Transverse colon (tissue), 4 donors: ENCODE results near the gene CFAP53. TPM values are rescaled to one million over a fixed set of nuclear protein-coding genes. Genes with fewer than 3 reads are reported as not detected.
A peak's percentile ranks its signal among the peaks of the same experiment; 100 is the strongest.
"Not testable (repeated sequence)": the region's sequence is repeated elsewhere in the genome, so short reads cannot be mapped to it uniquely, and the experiment has no call there.

Experiments used
- DNase-seq: peaks from one replicate; pipeline ENCODE4 v3.0.0-alpha.2; 2019
- H3K27ac ChIP-seq, 4 donors: fragments of 200-600 bp; sonication (generic); 2 replicates each; pipeline ENCODE4 v1.5.1; 2016 to 2018; ENCODE audit warnings: inconsistent platforms in 4 of 4
- H3K27me3 ChIP-seq: fragments of 200-600 bp; sonication (generic); 2 replicates; pipeline ENCODE4 v1.5.1; 2017; ENCODE audit warnings: inconsistent platforms
- H3K36me3 ChIP-seq, 4 donors: fragments of 200-600 bp; sonication (generic); 2 replicates each; pipeline ENCODE4 v1.5.1; 2017 to 2019; ENCODE audit warnings: inconsistent platforms in 4 of 4
- H3K4me1 ChIP-seq, 4 donors: fragments of 200-600 bp; sonication (generic); 2 replicates each; pipeline ENCODE4 v1.5.1; 2017 to 2020; ENCODE audit warnings: inconsistent platforms in 4 of 4
- H3K4me3 ChIP-seq, 4 donors: fragments of 200-600 bp; sonication (generic); 1 replicate in 1 of 4; 2 replicates in 3 of 4; pipeline versions ENCODE4 v1.5.1 to v1.6.1; 2017 to 2019; ENCODE audit warnings: inconsistent platforms in 4 of 4
- H3K9me3 ChIP-seq, 2 donors: fragments of 200-600 bp; sonication (generic); 2 replicates each; pipeline ENCODE4 v1.5.1; 2017 to 2019; ENCODE audit warnings: inconsistent platforms in 2 of 2
- EP300 ChIP-seq: sonication (generic); formaldehyde crosslinking; IDR thresholded peaks from one replicate; pipeline ENCODE4 v1.6.1; 2017; ENCODE audit warnings: antibody characterized with exemption, low read depth
- POLR2A ChIP-seq: fragments of 450-650 bp; IDR thresholded peaks from one replicate; pipeline ENCODE4 v1.6.1; 2016; ENCODE audit warnings: antibody characterized with exemption, mild to moderate bottlenecking, moderate library complexity
- POLR2AphosphoS5 ChIP-seq, 3 donors: sonication (generic); formaldehyde crosslinking; IDR thresholded peaks; one replicate each; pipeline ENCODE4 v1.6.1; 2016; ENCODE audit warnings: antibody characterized with exemption in 3 of 3
- WGBS, 2 donors: methylation state at CpG; one replicate each; pipeline ENCODE4 v1.1.5; 2018; ENCODE audit warnings: low coverage in 1 of 2; 5-methylcytosine and 5-hydroxymethylcytosine counted together
- in situ Hi-C, 4 donors: fragments of 200-750 bp; cut with MboI; loops; one replicate each; pipeline versions ENCODE4 v1.15.0 to v1.15.1; 2017; ENCODE audit warnings: low sequenced_read_pairs in 3 of 4, low pct_ligation_motif_present in 1 of 4, low pct_unique_long_range_greater_than_20kb in 1 of 4
- intact Hi-C: fragments of 100-400 bp; cut with DNase I; formaldehyde crosslinking; loops from one replicate; pipeline ENCODE4 v1.15.1; 2023; ENCODE audit warnings: low total_unique reads
- total RNA-seq, 4 donors: library from RNA; depleted of rRNA; stranded (reverse); fragments of >200 nt; gene quantifications; one replicate each; pipeline ENCODE4 v1.1.0, GENCODE V29; 2016
- TF ChIP-seq, protein P1 (sequence below), 5 experiments: fragments of 200-600 bp in 3 of 5; fragments of 450-650 bp in 2 of 5; sonication (generic) in 3 of 5; IDR thresholded peaks; 1 replicate in 2 of 5; 2 replicates in 3 of 5; pipeline ENCODE4 v1.5.1; 2016 to 2017; ENCODE audit warnings: antibody characterized with exemption in 5 of 5, inconsistent platforms in 3 of 5, mild to moderate bottlenecking in 2 of 5, moderate library complexity in 1 of 5

The CFAP53 gene
- total RNA-seq, 4 donors from 2014 or later: 0.27 to 4.2 (median 0.48) TPM; not detected in 1

DNA sequence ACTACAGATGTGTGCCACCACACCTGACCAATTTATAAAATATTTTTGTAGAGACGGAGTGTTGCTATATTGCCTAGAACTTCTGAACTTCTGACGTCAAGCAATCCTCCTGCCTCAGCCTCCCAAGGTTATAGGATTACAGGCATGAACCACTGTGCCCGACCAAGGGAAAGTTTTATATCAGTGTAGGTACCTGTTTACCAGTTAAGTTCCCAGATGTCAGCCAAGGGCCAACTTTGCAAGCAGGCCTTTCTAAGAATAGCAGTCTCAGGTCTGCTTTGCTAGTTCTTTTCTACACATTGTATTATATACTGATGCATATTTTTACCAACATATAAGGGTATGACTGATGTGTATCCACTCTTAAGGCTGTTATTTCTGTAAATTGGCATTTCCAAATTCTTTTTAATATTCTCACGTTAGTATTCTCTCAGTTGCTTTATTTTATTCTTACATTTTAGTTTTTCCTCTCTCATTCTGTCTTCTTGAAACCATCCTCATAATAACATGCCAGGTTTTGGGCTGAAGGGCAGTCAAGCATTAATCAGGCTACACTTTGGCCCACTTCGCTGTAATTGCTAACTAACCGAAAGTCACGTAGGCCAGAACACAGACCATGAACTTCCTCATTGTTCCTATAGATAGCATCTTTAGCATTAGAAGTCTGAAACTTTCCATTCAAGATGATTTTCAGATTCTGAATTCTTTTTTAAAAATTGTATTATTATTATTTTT lies 46.2 kb upstream of the CFAP53 start:
- Histone ChIP-seq H3K27ac (peak overlapping the region in 1 of 4 donors; percentile 50), H3K4me3 (no peak overlapping the region), H3K27me3 (peaks cover 19% of the 10 kb centered on the region), H3K4me1 (peaks cover 0 to 9% (median 3%) of the 10 kb centered on the region in 4 donors), H3K9me3 (no peaks in the 10 kb centered on the region), H3K36me3 (no peaks in the 10 kb centered on the region)
- DNase-seq: no peak
- TF ChIP-seq POLR2AphosphoS5 (IDR thresholded peaks at IDR 0.05): no peak
- TF ChIP-seq POLR2A: no peak
- TF ChIP-seq EP300: no peak
- TF ChIP-seq, protein P1, sequence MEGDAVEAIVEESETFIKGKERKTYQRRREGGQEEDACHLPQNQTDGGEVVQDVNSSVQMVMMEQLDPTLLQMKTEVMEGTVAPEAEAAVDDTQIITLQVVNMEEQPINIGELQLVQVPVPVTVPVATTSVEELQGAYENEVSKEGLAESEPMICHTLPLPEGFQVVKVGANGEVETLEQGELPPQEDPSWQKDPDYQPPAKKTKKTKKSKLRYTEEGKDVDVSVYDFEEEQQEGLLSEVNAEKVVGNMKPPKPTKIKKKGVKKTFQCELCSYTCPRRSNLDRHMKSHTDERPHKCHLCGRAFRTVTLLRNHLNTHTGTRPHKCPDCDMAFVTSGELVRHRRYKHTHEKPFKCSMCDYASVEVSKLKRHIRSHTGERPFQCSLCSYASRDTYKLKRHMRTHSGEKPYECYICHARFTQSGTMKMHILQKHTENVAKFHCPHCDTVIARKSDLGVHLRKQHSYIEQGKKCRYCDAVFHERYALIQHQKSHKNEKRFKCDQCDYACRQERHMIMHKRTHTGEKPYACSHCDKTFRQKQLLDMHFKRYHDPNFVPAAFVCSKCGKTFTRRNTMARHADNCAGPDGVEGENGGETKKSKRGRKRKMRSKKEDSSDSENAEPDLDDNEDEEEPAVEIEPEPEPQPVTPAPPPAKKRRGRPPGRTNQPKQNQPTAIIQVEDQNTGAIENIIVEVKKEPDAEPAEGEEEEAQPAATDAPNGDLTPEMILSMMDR (IDR thresholded peaks at IDR 0.05): no peak
- in situ Hi-C loops (loop anchor here in 1 of 4 donors (25.0 kb wide), 1 partner anchor 900 kb away; no protein-coding TSS in a partner anchor), intact Hi-C loops (no loop called here)
- WGBS, 2 donors: 71 to 86% methylated on average over 7 of the region's 7 CpGs

DNA sequence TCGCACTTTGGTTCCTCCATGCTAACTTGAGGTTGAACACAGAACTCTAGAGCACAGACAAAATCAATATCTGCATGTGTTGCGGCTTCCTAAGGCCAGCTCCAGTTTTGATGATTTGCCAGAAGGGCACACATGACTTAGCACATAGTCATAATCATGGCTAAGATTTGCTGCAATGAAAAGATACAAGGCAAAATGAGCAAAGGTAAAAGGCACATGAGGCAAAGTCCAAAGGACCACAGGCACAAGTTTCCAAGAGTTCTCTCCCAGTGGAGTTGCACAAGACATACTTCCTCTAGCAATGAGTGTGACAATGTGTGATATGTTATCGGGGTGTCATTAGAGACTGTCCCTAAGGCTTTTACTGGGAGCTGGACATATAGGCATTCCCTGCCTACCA lies 45.4 kb upstream of the CFAP53 start:
- Histone ChIP-seq H3K27ac (no peak overlapping the region), H3K4me1 (peaks cover 0 to 14% (median 5%) of the 10 kb centered on the region in 4 donors), H3K4me3 (no peak overlapping the region), H3K27me3 (peaks cover 19% of the 10 kb centered on the region), H3K36me3 (no peaks in the 10 kb centered on the region), H3K9me3 (no peaks in the 10 kb centered on the region)
- in situ Hi-C loops (loop anchor here in 1 of 4 donors (25.0 kb wide), 1 partner anchor 901 kb away; no protein-coding TSS in a partner anchor), intact Hi-C loops (no loop called here)
- DNase-seq: no peak
- no peak for TF ChIP-seq EP300
- TF ChIP-seq, protein P1 (IDR thresholded peaks at IDR 0.05): no peak
- TF ChIP-seq POLR2AphosphoS5 (IDR thresholded peaks at IDR 0.05): no peak
- no peak for TF ChIP-seq POLR2A
- 29 to 93% methylated on average over 1 to 3 of the region's 3 CpGs for WGBS, 2 donors

DNA sequence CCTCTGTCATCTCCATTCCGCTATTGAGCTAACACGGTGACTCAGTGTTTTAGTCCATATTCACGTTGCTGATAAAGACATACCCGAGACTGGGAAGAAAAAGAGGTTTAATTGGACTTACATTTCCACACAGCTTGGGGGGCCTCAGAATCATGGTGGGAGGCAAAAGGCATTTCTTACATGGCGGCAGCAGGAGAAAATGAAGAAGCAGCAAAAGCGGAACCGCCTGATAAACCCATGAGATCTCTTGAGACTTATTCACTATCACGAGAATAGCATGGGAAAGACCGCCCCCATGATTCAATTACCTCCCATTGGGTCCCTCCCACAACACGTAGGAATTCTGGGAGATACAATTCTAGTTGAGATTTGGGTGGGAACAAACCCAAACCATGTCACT lies 43.8 kb upstream of the CFAP53 start:
- DNase-seq: no peak
- WGBS, 2 donors: 88 to 93% methylated on average over 10 of the region's 10 CpGs
- in situ Hi-C loops (loop anchor here in 1 of 4 donors (25.0 kb wide), 1 partner anchor 902 kb away; no protein-coding TSS in a partner anchor), intact Hi-C loops (no loop called here)
- H3K27ac ChIP-seq: no peak overlapping the region
- H3K4me1 ChIP-seq: peaks cover 0 to 14% (median 5%) of the 10 kb centered on the region in 4 donors
- no peak overlapping the region for H3K4me3 ChIP-seq
- TF ChIP-seq, protein P1 (IDR thresholded peaks at IDR 0.05): no peak
- no peak for TF ChIP-seq POLR2AphosphoS5 (IDR thresholded peaks at IDR 0.05)
- H3K27me3 ChIP-seq: peaks cover 20% of the 10 kb centered on the region
- no peaks in the 10 kb centered on the region for H3K36me3 ChIP-seq
- peaks cover 0 to 3% of the 10 kb centered on the region in 2 donors for H3K9me3 ChIP-seq

DNA sequence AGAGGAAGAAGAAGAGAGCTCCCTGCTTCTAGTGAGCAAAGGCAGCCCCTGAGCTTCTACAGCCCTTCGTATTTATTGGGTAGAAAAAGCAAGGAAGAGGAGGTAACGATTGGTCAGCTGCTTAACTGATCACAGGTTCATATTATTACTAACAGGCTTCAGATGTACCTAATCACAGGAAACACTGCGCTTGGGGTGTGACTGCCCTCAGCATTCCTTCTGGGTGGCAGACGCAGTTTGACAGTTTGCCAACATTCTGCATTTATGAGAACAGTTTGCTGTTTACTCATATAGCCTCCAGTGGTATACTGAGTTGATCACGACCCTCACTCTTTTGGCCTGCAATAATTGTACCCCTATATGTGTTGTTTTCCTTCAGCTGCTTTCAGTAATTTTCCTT lies 42.6 kb upstream of the CFAP53 start:
- Histone ChIP-seq H3K27me3 (peaks cover 27% of the 10 kb centered on the region), H3K4me1 (peaks cover 0 to 14% (median 5%) of the 10 kb centered on the region in 4 donors)
- in situ Hi-C loops: loop anchor here in 1 of 4 donors (25.0 kb wide), 1 partner anchor 903 kb away; no protein-coding TSS in a partner anchor
- DNase-seq, intact Hi-C loops, H3K36me3 ChIP-seq, H3K4me3 ChIP-seq, H3K27ac ChIP-seq, H3K9me3 ChIP-seq: not testable (repeated sequence)
- 62% methylated on average over 5 of the region's 5 CpGs; no CpG with 5 or more reads in 1 of the 2 donors for WGBS, 2 donors
